ENCODE data around the gene SLC13A1. TPM values are rescaled to one million over a fixed set of nuclear protein-coding genes. Genes with fewer than 3 reads are reported as not detected.

The SLC13A1 gene
- total RNA-seq, 3 donors from 2014 or later: 0.63 to 2.1 (median 1.6) TPM

GRCh38 chr7:123135960-123136359 lies 63.8 kb downstream of the SLC13A1 start:
- no peak overlapping the region for H3K4me3 ChIP-seq
- intact Hi-C loops (cut with DNase I, micrococcal nuclease): no loop called here
- no peaks in the 10 kb centered on the region for H3K9me3 ChIP-seq
- TF ChIP-seq, protein P1, sequence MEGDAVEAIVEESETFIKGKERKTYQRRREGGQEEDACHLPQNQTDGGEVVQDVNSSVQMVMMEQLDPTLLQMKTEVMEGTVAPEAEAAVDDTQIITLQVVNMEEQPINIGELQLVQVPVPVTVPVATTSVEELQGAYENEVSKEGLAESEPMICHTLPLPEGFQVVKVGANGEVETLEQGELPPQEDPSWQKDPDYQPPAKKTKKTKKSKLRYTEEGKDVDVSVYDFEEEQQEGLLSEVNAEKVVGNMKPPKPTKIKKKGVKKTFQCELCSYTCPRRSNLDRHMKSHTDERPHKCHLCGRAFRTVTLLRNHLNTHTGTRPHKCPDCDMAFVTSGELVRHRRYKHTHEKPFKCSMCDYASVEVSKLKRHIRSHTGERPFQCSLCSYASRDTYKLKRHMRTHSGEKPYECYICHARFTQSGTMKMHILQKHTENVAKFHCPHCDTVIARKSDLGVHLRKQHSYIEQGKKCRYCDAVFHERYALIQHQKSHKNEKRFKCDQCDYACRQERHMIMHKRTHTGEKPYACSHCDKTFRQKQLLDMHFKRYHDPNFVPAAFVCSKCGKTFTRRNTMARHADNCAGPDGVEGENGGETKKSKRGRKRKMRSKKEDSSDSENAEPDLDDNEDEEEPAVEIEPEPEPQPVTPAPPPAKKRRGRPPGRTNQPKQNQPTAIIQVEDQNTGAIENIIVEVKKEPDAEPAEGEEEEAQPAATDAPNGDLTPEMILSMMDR (IDR thresholded peaks at IDR 0.05): no peak
- no peaks in the 10 kb centered on the region for H3K36me3 ChIP-seq (ENCODE audit: low read depth)
- ATAC-seq: no peak
- no peaks in the 10 kb centered on the region for H3K4me1 ChIP-seq (ENCODE audit: low read depth)
- DNase-seq: no peak

GRCh38 chr7:123133924-123134323 lies 65.8 kb downstream of the SLC13A1 start:
- TF ChIP-seq, protein P1 (IDR thresholded peaks at IDR 0.05): no peak
- Histone ChIP-seq H3K4me3 (no peak overlapping the region), H3K4me1 (ENCODE audit: low read depth) (no peaks in the 10 kb centered on the region), H3K9me3 (no peaks in the 10 kb centered on the region), H3K36me3 (ENCODE audit: low read depth) (no peaks in the 10 kb centered on the region)
- DNase-seq (no peak), ATAC-seq (no peak)
- intact Hi-C loops (cut with DNase I, micrococcal nuclease): no loop called here

DNA sequence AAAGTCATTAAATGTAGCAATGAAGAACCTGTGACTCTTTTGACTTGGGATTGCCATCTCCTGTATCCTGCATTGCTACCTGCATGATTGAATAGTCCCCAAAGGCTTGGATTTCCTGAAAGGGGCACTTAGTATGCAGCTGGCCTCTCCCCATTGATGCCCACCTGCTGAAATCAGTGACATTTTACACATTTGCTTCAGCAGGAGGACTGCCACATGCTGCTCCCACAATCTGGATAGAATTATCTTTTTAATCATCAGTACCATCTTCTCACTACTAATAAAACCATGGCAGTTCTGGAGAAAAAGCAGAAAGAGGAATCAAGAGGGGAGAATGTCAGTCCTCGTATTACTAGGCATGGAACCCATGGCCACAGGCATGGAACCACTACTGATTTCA lies 67.8 kb downstream of the SLC13A1 start:
- no peak for ATAC-seq
- no peaks in the 10 kb centered on the region for H3K4me1 ChIP-seq (ENCODE audit: low read depth)
- H3K4me3 ChIP-seq: no peak overlapping the region
- no peaks in the 10 kb centered on the region for H3K36me3 ChIP-seq (ENCODE audit: low read depth)
- TF ChIP-seq, protein P1 (IDR thresholded peaks at IDR 0.05): no peak
- no peak for DNase-seq
- no peaks in the 10 kb centered on the region for H3K9me3 ChIP-seq
- intact Hi-C loops (cut with DNase I, micrococcal nuclease): no loop called here

DNA sequence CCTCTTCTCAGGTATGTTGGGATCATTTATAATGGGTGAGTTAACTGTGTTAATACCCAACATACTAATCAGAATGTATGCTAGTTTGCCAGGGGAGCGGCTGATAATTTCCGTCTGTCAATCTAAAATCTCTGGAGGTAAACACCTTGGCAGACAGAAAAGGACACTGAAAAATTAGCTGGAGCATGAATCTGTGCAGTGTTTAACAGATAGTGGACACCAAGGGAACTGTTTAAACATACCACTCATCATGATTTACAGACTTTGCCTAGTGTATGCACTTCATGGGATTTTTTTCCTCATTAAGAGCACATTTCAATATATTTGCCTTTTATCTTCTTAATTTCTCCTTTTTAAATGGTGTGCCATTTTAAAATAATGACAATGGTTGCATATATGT lies 68.2 kb downstream of the SLC13A1 start:
- TF ChIP-seq, protein P1 (IDR thresholded peaks at IDR 0.05): no peak
- Histone ChIP-seq H3K9me3 (no peaks in the 10 kb centered on the region), H3K36me3 (ENCODE audit: low read depth) (no peaks in the 10 kb centered on the region), H3K4me3 (no peak overlapping the region), H3K4me1 (ENCODE audit: low read depth) (no peaks in the 10 kb centered on the region)
- DNase-seq: no peak
- ATAC-seq: no peak
- intact Hi-C loops (cut with DNase I, micrococcal nuclease): no loop called here

- no peaks in the 10 kb centered on the region for H3K36me3 ChIP-seq (ENCODE audit: low read depth)
- no peaks in the 10 kb centered on the region for H3K9me3 ChIP-seq
- no peak for DNase-seq
- no peak overlapping the region for H3K4me3 ChIP-seq
- ATAC-seq: no peak
- H3K4me1 ChIP-seq (ENCODE audit: low read depth): no peaks in the 10 kb centered on the region
- intact Hi-C loops (cut with DNase I, micrococcal nuclease): no loop called here
- TF ChIP-seq, protein P1 (IDR thresholded peaks at IDR 0.05): no peak
Measured at GRCh38 chr7:123131140-123131539, 68.6 kb downstream of the SLC13A1 start.

DNA sequence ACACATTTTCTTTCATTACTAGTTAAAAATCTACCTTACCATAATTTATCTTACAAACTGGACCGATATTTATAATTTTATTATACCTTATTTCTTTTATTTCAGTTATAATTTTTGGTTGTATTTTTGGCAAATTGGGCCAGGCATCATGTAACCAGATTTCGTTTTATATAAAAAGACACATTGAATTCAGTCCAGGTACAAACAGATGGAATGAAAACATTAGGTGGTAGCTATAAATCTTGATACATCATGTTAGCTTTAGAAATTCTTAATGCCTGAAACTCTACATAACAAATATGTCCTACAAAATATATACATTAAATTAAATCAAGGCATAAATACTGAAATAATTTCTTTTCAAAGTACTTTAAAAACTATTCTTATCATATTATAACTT lies 73.1 kb downstream of the SLC13A1 start:
- DNase-seq (no peak), ATAC-seq (no peak)
- intact Hi-C loops (cut with DNase I, micrococcal nuclease): no loop called here
- Histone ChIP-seq H3K36me3 (ENCODE audit: low read depth) (no peaks in the 10 kb centered on the region), H3K4me1 (ENCODE audit: low read depth) (no peaks in the 10 kb centered on the region), H3K4me3 (no peak overlapping the region), H3K9me3 (no peaks in the 10 kb centered on the region)
- TF ChIP-seq, protein P1 (IDR thresholded peaks at IDR 0.05): no peak
